Measurements from ENCODE around the gene DUSP3. TPM values are rescaled to one million over a fixed set of nuclear protein-coding genes. Genes with fewer than 3 reads are reported as not detected.

Gene DUSP3
- total RNA-seq, 2 donors from 2014 or later = 25.4 to 31.0 TPM

DNA sequence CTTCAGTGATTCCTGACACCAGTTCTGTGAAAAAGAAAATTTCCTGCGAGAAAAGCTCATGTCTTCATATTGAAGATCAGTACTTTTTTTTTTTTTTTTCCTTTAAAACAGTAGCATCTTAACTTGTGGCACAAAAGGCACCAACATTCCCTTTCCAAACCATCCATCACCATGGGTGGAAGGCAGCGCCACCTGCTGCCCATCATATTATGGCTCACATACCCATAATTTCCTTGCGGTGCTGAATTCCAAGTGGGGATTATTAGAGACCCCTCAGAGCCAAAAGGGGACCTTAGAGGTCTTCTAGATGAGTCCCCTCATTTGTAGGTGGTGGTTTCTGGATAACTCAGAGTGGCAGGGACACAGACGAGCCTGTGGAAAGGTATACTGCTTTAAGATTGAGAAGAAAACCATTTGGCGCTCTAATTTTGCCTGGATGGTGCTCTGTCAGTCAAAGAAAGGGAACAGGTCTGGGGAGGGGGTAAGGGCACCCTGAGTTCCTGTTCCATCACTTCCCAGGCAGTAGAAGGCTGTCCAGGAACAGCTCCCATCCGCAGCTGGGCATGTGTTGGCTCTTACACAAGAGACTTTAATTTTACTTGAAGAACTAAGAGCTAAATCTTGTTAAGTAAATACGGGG lies 12.2 kb downstream of the DUSP3 start:
- WGBS, 2 experiments (ENCODE audit: insufficient coverage in 1 of 2, insufficient read length in 1 of 2) = 50 to 52% methylated on average over 7 of the region's 7 CpGs

DNA sequence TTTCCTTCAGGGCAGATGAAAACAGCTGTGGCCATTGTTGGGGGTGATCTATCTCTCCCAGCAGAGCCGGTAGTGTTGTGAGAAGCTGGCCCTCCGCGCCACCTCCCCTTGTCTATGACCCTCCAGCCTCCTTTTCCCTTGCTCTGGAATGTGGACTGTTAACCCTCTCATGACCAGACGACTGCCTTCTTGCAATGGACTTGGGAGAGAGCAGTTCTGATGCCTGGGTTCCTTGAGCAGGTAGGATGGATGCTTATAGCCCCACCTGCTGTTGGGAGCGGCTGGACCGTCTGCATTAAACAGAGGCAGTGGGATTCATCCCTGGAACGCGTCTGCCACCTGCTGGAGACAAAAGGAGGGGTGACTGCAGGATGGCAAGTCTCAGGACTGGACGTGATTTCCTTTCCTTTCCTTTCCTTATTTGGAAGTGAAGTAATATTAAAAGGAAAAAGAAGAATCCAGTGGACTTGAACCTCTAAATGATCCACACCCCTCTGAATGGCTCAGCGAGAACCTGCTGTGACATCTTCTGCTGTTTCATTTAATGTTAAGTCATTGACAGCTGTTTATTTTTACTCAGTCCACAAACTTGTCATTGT lies 18.4 kb downstream of the DUSP3 start:
- Mint-ChIP-seq H3K27ac (peak overlapping the region; percentile 80), H3K9me3 (no peaks in the 10 kb centered on the region), H3K4me1 (peaks cover 10% of the 10 kb centered on the region), H3K4me3 (peak overlapping the region; percentile 10), H3K27me3 (ENCODE audit: insufficient read depth) (peaks cover 28% of the 10 kb centered on the region), H3K36me3 (ENCODE audit: low read depth) (no peaks in the 10 kb centered on the region)
- Histone ChIP-seq H3K4me3 (ENCODE audit: low read length) (no peak overlapping the region), H3K9ac (ENCODE audit: extremely low read depth, low read length, poor library complexity, severe bottlenecking) (no peak overlapping the region), H3K27me3 (ENCODE audit: control insufficient read depth, insufficient read depth, low read length, poor library complexity, severe bottlenecking) (peaks cover 5% of the 10 kb centered on the region), H3K27ac (ENCODE audit: low read depth, low read length) (no peak overlapping the region), H3K4me1 (ENCODE audit: control insufficient read depth, insufficient read depth, low read length) (no peaks in the 10 kb centered on the region), H3K36me3 (ENCODE audit: control insufficient read depth, insufficient read depth, low read length) (peaks cover under 1% of the 10 kb centered on the region), H3K9me3 (ENCODE audit: control insufficient read depth, low read length) (no peaks in the 10 kb centered on the region)
- WGBS, 2 experiments (ENCODE audit: insufficient coverage in 1 of 2, insufficient read length in 1 of 2) = 0 to 2% methylated on average over 3 to 10 of the region's 10 CpGs
- TF ChIP-seq, protein P1, sequence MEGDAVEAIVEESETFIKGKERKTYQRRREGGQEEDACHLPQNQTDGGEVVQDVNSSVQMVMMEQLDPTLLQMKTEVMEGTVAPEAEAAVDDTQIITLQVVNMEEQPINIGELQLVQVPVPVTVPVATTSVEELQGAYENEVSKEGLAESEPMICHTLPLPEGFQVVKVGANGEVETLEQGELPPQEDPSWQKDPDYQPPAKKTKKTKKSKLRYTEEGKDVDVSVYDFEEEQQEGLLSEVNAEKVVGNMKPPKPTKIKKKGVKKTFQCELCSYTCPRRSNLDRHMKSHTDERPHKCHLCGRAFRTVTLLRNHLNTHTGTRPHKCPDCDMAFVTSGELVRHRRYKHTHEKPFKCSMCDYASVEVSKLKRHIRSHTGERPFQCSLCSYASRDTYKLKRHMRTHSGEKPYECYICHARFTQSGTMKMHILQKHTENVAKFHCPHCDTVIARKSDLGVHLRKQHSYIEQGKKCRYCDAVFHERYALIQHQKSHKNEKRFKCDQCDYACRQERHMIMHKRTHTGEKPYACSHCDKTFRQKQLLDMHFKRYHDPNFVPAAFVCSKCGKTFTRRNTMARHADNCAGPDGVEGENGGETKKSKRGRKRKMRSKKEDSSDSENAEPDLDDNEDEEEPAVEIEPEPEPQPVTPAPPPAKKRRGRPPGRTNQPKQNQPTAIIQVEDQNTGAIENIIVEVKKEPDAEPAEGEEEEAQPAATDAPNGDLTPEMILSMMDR (conservative IDR thresholded peaks at IDR 0.05) = peak; percentile 100
- DNase-seq = peak; percentile 100

More for the DNA sequence above, 12.2 kb downstream of the DUSP3 start:
- H3K9me3 Mint-ChIP-seq = no peaks in the 10 kb centered on the region
- peak; percentile 90 for DNase-seq
- Histone ChIP-seq H3K9ac (ENCODE audit: extremely low read depth, low read length, poor library complexity, severe bottlenecking) (no peak overlapping the region), H3K27ac (ENCODE audit: low read depth, low read length) (no peak overlapping the region), H3K27me3 (ENCODE audit: control insufficient read depth, insufficient read depth, low read length, poor library complexity, severe bottlenecking) (no peaks in the 10 kb centered on the region), H3K36me3 (ENCODE audit: control insufficient read depth, insufficient read depth, low read length) (peaks cover 25% of the 10 kb centered on the region), H3K9me3 (ENCODE audit: control insufficient read depth, low read length) (no peaks in the 10 kb centered on the region), H3K4me3 (ENCODE audit: low read length) (no peak overlapping the region), H3K4me1 (ENCODE audit: control insufficient read depth, insufficient read depth, low read length) (no peaks in the 10 kb centered on the region)
- peaks cover 27% of the 10 kb centered on the region for H3K36me3 Mint-ChIP-seq (ENCODE audit: low read depth)
- TF ChIP-seq, protein P1 (conservative IDR thresholded peaks at IDR 0.05) = peak; percentile 86
- no peaks in the 10 kb centered on the region for H3K27me3 Mint-ChIP-seq (ENCODE audit: insufficient read depth)
- no peaks in the 10 kb centered on the region for H3K4me1 Mint-ChIP-seq
- no peak overlapping the region for H3K27ac Mint-ChIP-seq
- H3K4me3 Mint-ChIP-seq = no peak overlapping the region

- peaks cover 7% of the 10 kb centered on the region for H3K27me3 ChIP-seq (ENCODE audit: control insufficient read depth, insufficient read depth, low read length, poor library complexity, severe bottlenecking)
- H3K9ac ChIP-seq (ENCODE audit: extremely low read depth, low read length, poor library complexity, severe bottlenecking) = no peak overlapping the region
- TF ChIP-seq, protein P1 (conservative IDR thresholded peaks at IDR 0.05) = no peak
- no peaks in the 10 kb centered on the region for H3K4me1 ChIP-seq (ENCODE audit: control insufficient read depth, insufficient read depth, low read length)
- H3K27ac Mint-ChIP-seq = peak overlapping the region; percentile 80
- WGBS, 2 experiments (ENCODE audit: insufficient coverage in 1 of 2, insufficient read length in 1 of 2) = 33 to 66% methylated on average over 3 to 7 of the region's 7 CpGs
- H3K27me3 Mint-ChIP-seq (ENCODE audit: insufficient read depth) = peaks cover 29% of the 10 kb centered on the region
- no peaks in the 10 kb centered on the region for H3K36me3 ChIP-seq (ENCODE audit: control insufficient read depth, insufficient read depth, low read length)
- no peaks in the 10 kb centered on the region for H3K36me3 Mint-ChIP-seq (ENCODE audit: low read depth)
- no peaks in the 10 kb centered on the region for H3K9me3 Mint-ChIP-seq
- peaks cover 10% of the 10 kb centered on the region for H3K4me1 Mint-ChIP-seq
- H3K4me3 ChIP-seq (ENCODE audit: low read length) = no peak overlapping the region
- no peak overlapping the region for H3K27ac ChIP-seq (ENCODE audit: low read depth, low read length)
- peak overlapping the region; percentile 10 for H3K4me3 Mint-ChIP-seq
- no peaks in the 10 kb centered on the region for H3K9me3 ChIP-seq (ENCODE audit: control insufficient read depth, low read length)
- DNase-seq = no peak
Measured at GRCh38 chr17:43759836-43760235, 18.9 kb downstream of the DUSP3 start.

All from endodermal cell (in vitro differentiated cells).